HUES48 (cell line): Measurements from ENCODE around the gene TAX1BP3.

Source experiments
- H3K27ac ChIP-seq: one replicate; pipeline ENCODE4 v1.7.0; 2013; ENCODE audit warnings: low read depth, low read length, inconsistent platforms
- H3K27me3 ChIP-seq: 2 replicates; pipeline ENCODE4 v1.6.1; 2013; ENCODE audit warnings: mild to moderate bottlenecking, low read length; ENCODE audit not compliant: control insufficient read depth, insufficient read depth
- H3K36me3 ChIP-seq: 2 replicates; pipeline ENCODE4 v1.6.1; 2013; ENCODE audit warnings: low read length; ENCODE audit not compliant: control insufficient read depth, insufficient read depth
- H3K4me1 ChIP-seq: 2 replicates; pipeline ENCODE4 v1.6.1; 2013; ENCODE audit warnings: mild to moderate bottlenecking, low read length; ENCODE audit not compliant: control insufficient read depth, insufficient read depth
- H3K4me3 ChIP-seq: 2 replicates; pipeline ENCODE4 v1.5.1; 2013; ENCODE audit warnings: mild to moderate bottlenecking, low read depth, low read length
- H3K9ac ChIP-seq: 2 replicates; pipeline ENCODE4 v1.6.1; 2013; ENCODE audit warnings: mild to moderate bottlenecking, low read depth, low read length, moderate library complexity
- H3K9me3 ChIP-seq: 2 replicates; pipeline ENCODE4 v1.6.1; 2013; ENCODE audit warnings: low read length; ENCODE audit not compliant: control insufficient read depth, insufficient read depth

TAX1BP3 gene

DNA sequence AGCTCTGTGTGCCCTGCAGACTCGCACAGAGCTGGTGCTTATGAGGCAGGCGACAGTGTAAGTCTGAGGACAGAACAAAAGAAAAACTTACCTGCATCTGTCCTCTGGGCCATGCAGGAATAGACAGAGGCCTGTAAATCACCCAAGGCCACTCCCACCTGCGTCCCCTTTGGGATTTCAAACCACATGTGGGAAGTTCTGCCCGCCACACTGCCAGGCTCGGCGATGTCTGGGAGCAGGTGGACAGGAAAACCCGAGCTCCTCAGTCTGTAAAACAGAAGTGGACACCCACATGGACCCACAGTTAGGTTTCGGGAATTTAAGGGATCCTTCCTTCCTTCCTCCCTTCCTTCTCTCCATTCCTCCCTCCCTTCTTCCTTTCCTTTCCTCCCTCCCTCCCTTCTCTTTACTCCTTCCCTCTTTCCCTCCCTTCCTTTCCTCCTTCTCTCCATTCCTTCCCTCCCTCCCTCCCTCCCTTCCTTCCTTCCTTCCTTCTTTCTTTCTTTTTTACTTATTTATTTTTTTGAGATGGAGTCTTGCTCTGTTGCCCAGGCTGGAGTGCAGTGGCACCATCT lies 47.1 kb downstream of the TAX1BP3 start:
- no peaks in the 10 kb centered on the region for H3K27me3 ChIP-seq
- H3K9me3 ChIP-seq: no peaks in the 10 kb centered on the region
- no peaks in the 10 kb centered on the region for H3K4me1 ChIP-seq
- no peak overlapping the region for H3K27ac ChIP-seq
- no peak overlapping the region for H3K4me3 ChIP-seq
- no peak overlapping the region for H3K9ac ChIP-seq
- peaks cover 74% of the 10 kb centered on the region for H3K36me3 ChIP-seq

DNA sequence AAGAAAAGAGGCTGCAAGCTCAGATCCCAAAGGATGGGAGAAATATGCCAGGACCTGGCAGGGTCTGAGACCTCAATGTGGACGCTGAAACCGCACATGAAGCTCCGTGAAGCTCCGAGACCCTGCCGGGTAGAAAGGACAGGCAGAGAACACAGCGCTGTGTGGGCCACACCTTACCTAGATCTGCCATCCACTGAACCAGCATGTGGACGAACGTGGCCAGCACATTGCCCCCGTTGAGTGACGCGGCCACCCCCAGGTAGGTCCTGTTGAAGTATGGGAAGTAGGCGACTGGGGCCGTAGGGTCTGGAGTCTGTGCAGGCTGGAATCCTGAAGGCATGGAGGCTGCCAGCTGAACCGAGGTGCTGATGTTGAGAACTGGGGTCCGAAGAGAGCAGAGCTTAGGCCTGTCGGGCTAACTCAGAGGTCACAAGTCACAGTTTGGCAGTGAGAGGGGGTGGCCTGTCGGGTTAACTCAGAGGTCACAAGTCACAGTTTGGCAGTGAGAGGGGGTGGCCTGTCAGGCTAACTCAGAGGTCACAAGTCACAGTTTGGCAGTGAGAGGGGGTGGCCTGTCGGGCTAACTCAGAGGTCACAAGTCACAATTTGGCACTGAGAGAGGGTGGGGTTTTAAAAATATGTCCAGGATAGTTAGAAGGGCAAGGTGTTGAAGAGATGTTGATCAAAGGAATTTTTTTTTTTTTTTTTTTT lies 53.1 kb downstream of the TAX1BP3 start:
- Histone ChIP-seq H3K9ac (no peak overlapping the region), H3K36me3 (peaks cover 76% of the 10 kb centered on the region), H3K27me3 (no peaks in the 10 kb centered on the region), H3K9me3 (no peaks in the 10 kb centered on the region), H3K4me3 (no peak overlapping the region), H3K27ac (no peak overlapping the region), H3K4me1 (no peaks in the 10 kb centered on the region)

DNA sequence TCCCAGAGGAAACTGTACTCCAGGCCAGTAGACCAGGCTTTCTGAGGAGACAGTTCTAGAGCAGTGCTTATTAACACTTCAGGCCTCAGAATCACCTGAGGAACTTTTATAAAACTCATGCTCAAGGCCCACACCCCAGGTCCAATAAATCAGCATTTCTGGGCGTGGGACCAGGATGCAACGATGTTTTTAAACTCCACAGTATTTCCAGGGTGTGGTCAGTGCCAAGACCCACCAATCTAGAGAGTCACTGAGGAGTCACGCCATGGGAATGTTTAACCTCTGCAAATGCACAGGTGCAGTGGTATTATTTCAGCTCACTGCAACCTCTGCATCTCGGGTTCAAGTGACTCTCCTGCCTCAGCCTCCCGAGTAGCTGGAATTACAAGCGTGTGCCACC lies 55.3 kb downstream of the TAX1BP3 start:
- Histone ChIP-seq H3K27me3 (no peaks in the 10 kb centered on the region), H3K4me3 (no peak overlapping the region), H3K36me3 (peaks cover 81% of the 10 kb centered on the region), H3K4me1 (no peaks in the 10 kb centered on the region), H3K9ac (no peak overlapping the region), H3K27ac (no peak overlapping the region), H3K9me3 (no peaks in the 10 kb centered on the region)
